Endodermal cell (in vitro differentiated cells): ENCODE data around the gene BHLHE40. TPM values are rescaled to one million over a fixed set of nuclear protein-coding genes. Genes with fewer than 3 reads are reported as not detected.

Experiments used
- DNase-seq: peaks from one replicate; pipeline ENCODE4 v3.0.0-alpha.2; 2017
- H3K27ac ChIP-seq: 2 replicates; pipeline ENCODE4 v1.5.1; 2013; ENCODE audit warnings: mild to moderate bottlenecking, low read depth, low read length, moderate library complexity
- H3K27me3 ChIP-seq: 2 replicates; pipeline ENCODE4 v1.6.1; 2013; ENCODE audit warnings: mild to moderate bottlenecking, low read length, moderate library complexity; ENCODE audit not compliant: insufficient read depth, control insufficient read depth, poor library complexity, severe bottlenecking
- H3K36me3 ChIP-seq: 2 replicates; pipeline ENCODE4 v1.7.0; 2013; ENCODE audit warnings: mild to moderate bottlenecking, low read length, moderate library complexity; ENCODE audit not compliant: control insufficient read depth, insufficient read depth
- H3K4me1 ChIP-seq: one replicate; pipeline ENCODE4 v1.7.0; 2013; ENCODE audit warnings: low read length; ENCODE audit not compliant: control insufficient read depth, insufficient read depth
- H3K4me3 ChIP-seq: 2 replicates; pipeline ENCODE4 v1.5.1; 2013; ENCODE audit warnings: mild to moderate bottlenecking, low read length, moderate library complexity
- H3K9ac ChIP-seq: 2 replicates; pipeline ENCODE4 v1.6.1; 2013; ENCODE audit warnings: mild to moderate bottlenecking, low read length, moderate library complexity; ENCODE audit not compliant: poor library complexity, severe bottlenecking; ENCODE audit errors: extremely low read depth
- H3K9me3 ChIP-seq: 2 replicates; pipeline ENCODE4 v1.6.1; 2013; ENCODE audit warnings: mild to moderate bottlenecking, low read length, moderate library complexity; ENCODE audit not compliant: control insufficient read depth
- H3K27ac Mint-ChIP-seq: 2 replicates; pipeline ENCODE4 v1.8.0; 2020; ENCODE audit warnings: mixed read lengths
- H3K27me3 Mint-ChIP-seq: 2 replicates; pipeline ENCODE4 v1.8.0; 2021; ENCODE audit warnings: mild to moderate bottlenecking, mixed read lengths; ENCODE audit not compliant: insufficient read depth
- H3K36me3 Mint-ChIP-seq: 2 replicates; pipeline ENCODE4 v1.8.0; 2020; ENCODE audit warnings: low read depth, mixed read lengths
- H3K4me1 Mint-ChIP-seq: 2 replicates; pipeline ENCODE4 v1.8.0; 2020; ENCODE audit warnings: mixed read lengths
- H3K4me3 Mint-ChIP-seq: 2 replicates; pipeline ENCODE4 v1.8.0; 2020; ENCODE audit warnings: mild to moderate bottlenecking, moderate library complexity, mixed read lengths
- H3K9me3 Mint-ChIP-seq: 2 replicates; pipeline ENCODE4 v1.8.0; 2020; ENCODE audit warnings: mild to moderate bottlenecking, mixed read lengths
- WGBS, 2 experiments: methylation state at CpG; one replicate each; pipeline versions ENCODE4 v1.1.5 to v1.1.7; 2013; ENCODE audit warnings: missing lambda C conversion rate in 2 of 2, mixed read lengths in 1 of 2; ENCODE audit not compliant: insufficient coverage in 1 of 2, insufficient read length in 1 of 2; 5-methylcytosine and 5-hydroxymethylcytosine counted together
- total RNA-seq, 2 donors: library from RNA; stranded (reverse); fragmentation: NEBNext Ultra II Directional in 1 of 2; extraction: Animal tissue kit (Norgen Biotek cat#: 25700) in 1 of 2; gene quantifications; 2 replicates in 1 of 2; 3 replicates in 1 of 2; pipeline ENCODE4 v1.2.1, GENCODE V29; 2021
- TF ChIP-seq, protein P1 (sequence below): fragments of 200-600 bp; sonication (generic); conservative IDR thresholded peaks from 2 replicates; pipeline ENCODE4 v1.5.0; 2021; ENCODE audit warnings: antibody characterized with exemption, mild to moderate bottlenecking

BHLHE40 gene
- total RNA-seq, 2 donors from 2014 or later, result 2.6 to 2.9 TPM

- H3K9me3 Mint-ChIP-seq, result peaks cover 1% of the 10 kb centered on the region
- no peak overlapping the region for H3K27ac Mint-ChIP-seq
Measured at GRCh38 chr3:4974154-4974553, 5.1 kb upstream of the BHLHE40 start.

GRCh38 chr3:4976109-4976508 lies 3.1 kb upstream of the BHLHE40 start:
- Histone ChIP-seq H3K27me3 (peaks cover 9% of the 10 kb centered on the region), H3K4me1 (no peaks in the 10 kb centered on the region), H3K4me3 (no peak overlapping the region), H3K36me3 (peaks cover under 1% of the 10 kb centered on the region), H3K9ac (no peak overlapping the region), H3K9me3 (no peaks in the 10 kb centered on the region), H3K27ac (no peak overlapping the region)
- peaks cover 21% of the 10 kb centered on the region for H3K4me1 Mint-ChIP-seq
- WGBS, 2 experiments, result 23 to 57% methylated on average over 3 to 4 of the region's 4 CpGs
- no peaks in the 10 kb centered on the region for H3K36me3 Mint-ChIP-seq
- peaks cover 29% of the 10 kb centered on the region for H3K27me3 Mint-ChIP-seq
- H3K27ac Mint-ChIP-seq, result no peak overlapping the region
- no peaks in the 10 kb centered on the region for H3K9me3 Mint-ChIP-seq
- DNase-seq, result peak; percentile 92
- TF ChIP-seq, protein P1, sequence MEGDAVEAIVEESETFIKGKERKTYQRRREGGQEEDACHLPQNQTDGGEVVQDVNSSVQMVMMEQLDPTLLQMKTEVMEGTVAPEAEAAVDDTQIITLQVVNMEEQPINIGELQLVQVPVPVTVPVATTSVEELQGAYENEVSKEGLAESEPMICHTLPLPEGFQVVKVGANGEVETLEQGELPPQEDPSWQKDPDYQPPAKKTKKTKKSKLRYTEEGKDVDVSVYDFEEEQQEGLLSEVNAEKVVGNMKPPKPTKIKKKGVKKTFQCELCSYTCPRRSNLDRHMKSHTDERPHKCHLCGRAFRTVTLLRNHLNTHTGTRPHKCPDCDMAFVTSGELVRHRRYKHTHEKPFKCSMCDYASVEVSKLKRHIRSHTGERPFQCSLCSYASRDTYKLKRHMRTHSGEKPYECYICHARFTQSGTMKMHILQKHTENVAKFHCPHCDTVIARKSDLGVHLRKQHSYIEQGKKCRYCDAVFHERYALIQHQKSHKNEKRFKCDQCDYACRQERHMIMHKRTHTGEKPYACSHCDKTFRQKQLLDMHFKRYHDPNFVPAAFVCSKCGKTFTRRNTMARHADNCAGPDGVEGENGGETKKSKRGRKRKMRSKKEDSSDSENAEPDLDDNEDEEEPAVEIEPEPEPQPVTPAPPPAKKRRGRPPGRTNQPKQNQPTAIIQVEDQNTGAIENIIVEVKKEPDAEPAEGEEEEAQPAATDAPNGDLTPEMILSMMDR, result peak; percentile 85
- H3K4me3 Mint-ChIP-seq, result no peak overlapping the region

More at GRCh38 chr3:4974154-4974553, 5.1 kb upstream of the BHLHE40 start:
- H3K4me3 ChIP-seq, result no peak overlapping the region
- no peak overlapping the region for H3K4me3 Mint-ChIP-seq
- peaks cover 19% of the 10 kb centered on the region for H3K27me3 Mint-ChIP-seq
- no peaks in the 10 kb centered on the region for H3K36me3 ChIP-seq
- H3K9me3 ChIP-seq, result no peaks in the 10 kb centered on the region
- TF ChIP-seq, protein P1, result no peak
- H3K27me3 ChIP-seq, result peaks cover 9% of the 10 kb centered on the region
- peaks cover 17% of the 10 kb centered on the region for H3K4me1 Mint-ChIP-seq
- H3K36me3 Mint-ChIP-seq, result no peaks in the 10 kb centered on the region
- DNase-seq, result no peak
- H3K4me1 ChIP-seq, result no peaks in the 10 kb centered on the region
- 98% methylated on average over 2 of the region's 2 CpGs; no CpG with 5 or more reads in 1 of the 2 experiments for WGBS, 2 experiments
- no peak overlapping the region for H3K27ac ChIP-seq
- H3K9ac ChIP-seq, result no peak overlapping the region

DNA sequence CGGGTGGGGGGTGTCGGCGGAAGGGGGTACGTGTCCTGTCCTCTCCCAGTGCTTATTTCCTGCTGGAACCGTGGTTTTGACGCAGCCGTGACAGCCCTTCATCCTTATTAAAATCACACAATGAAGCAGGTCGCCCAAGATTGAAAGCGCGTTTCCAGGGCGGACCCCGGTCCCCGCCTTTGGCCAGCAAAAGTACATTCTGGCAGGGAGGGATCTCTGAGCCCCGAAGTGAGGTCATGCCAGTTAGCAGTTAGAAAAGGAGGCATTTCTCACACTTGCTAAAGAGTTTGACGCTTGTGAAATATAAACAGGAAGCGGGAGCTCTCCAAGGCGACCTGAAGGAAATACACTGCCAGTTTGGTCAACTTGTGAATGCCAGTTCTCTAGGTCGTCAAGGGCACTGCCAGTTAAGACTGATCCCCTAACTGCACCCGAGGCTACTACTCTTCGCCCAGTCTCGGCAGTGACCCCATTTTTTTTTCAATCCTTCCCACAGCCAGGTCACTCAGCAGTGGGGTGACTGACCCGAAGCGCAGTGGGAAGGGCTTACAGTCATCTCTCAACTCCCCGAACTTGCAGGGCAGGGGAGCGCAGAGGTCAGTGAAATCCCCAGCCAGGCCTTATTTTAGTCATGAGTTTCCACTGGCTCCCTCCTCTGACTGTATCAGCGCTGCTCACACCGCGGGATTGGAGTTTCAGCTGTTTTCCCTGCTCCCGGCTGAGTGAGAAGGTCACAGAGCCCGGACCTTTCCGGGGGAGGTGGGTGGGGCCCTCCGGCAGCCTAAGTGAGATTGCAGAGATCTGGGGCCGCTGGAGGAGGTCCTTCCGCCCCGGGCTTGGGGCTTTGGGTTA lies 2.0 kb upstream of the BHLHE40 start:
- Histone ChIP-seq H3K4me1 (peaks cover 6% of the 10 kb centered on the region), H3K27ac (no peak overlapping the region), H3K36me3 (peaks cover 9% of the 10 kb centered on the region), H3K9me3 (no peaks in the 10 kb centered on the region), H3K27me3 (peaks cover 9% of the 10 kb centered on the region), H3K9ac (peak overlapping the region; percentile 52), H3K4me3 (peak overlapping the region; percentile 89)
- peak overlapping the region; percentile 71 for H3K4me3 Mint-ChIP-seq
- TF ChIP-seq, protein P1, result no peak
- no peaks in the 10 kb centered on the region for H3K36me3 Mint-ChIP-seq
- WGBS, 2 experiments, result 20 to 27% methylated on average over 21 to 35 of the region's 35 CpGs
- H3K4me1 Mint-ChIP-seq, result peaks cover 31% of the 10 kb centered on the region
- peaks cover 29% of the 10 kb centered on the region for H3K27me3 Mint-ChIP-seq
- peak overlapping the region; percentile 77 for H3K27ac Mint-ChIP-seq
- H3K9me3 Mint-ChIP-seq, result no peaks in the 10 kb centered on the region
- peak; percentile 91 for DNase-seq
